NCI-H460 (cell line): Measurements from ENCODE around the gene MICALL1. TPM values are rescaled to one million over a fixed set of nuclear protein-coding genes. Genes with fewer than 3 reads are reported as not detected.
"Not testable (repeated sequence)": the region's sequence is repeated elsewhere in the genome, so short reads cannot be mapped to it uniquely, and the experiment has no call there.

Experiments
- DNase-seq: peaks from one replicate; pipeline ENCODE4 v3.0.0-alpha.2; 2016; ENCODE audit warnings: low read depth; ENCODE audit errors: extremely low read depth
- total RNA-seq: library from RNA; depleted of rRNA; stranded (reverse); fragments of >200 nt; shearing (Covaris generic); gene quantifications from 2 replicates; pipeline ENCODE4 v1.2.3, GENCODE V29; 2014

Gene MICALL1
- total RNA-seq, 1 experiment from 2014 or later, result 7.5 TPM

GRCh38 chr22:37926771-37927636 lies 20.9 kb downstream of the MICALL1 start:
- DNase-seq, result no peak

- no peak for DNase-seq
Measured at GRCh38 chr22:37927637-37927936, 21.5 kb downstream of the MICALL1 start.

DNA sequence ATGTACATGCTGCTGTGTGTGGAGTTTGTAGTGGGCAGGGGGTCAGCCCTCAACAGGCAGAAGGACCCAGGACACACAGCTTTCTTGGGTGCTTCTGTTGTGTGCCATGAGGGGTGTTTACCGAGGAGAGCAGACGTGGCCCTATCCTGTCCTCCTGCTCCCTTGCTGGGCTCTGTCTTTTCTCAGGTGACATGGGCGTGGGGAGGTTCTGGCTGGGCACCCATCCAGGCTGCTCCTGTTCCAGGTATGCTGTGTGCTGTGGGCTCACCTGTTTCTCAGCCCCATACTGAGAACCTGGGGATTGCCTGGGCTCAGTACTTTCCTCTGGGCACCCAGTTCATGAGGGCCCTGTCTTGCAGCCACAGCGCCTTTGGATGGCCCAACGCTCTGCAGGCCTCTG lies 23.3 kb downstream of the MICALL1 start:
- no peak for DNase-seq

GRCh38 chr22:37930270-37930951 lies 24.3 kb downstream of the MICALL1 start:
- no peak for DNase-seq

- DNase-seq, result no peak
Measured at GRCh38 chr22:37930952-37931440, 24.9 kb downstream of the MICALL1 start.

DNA sequence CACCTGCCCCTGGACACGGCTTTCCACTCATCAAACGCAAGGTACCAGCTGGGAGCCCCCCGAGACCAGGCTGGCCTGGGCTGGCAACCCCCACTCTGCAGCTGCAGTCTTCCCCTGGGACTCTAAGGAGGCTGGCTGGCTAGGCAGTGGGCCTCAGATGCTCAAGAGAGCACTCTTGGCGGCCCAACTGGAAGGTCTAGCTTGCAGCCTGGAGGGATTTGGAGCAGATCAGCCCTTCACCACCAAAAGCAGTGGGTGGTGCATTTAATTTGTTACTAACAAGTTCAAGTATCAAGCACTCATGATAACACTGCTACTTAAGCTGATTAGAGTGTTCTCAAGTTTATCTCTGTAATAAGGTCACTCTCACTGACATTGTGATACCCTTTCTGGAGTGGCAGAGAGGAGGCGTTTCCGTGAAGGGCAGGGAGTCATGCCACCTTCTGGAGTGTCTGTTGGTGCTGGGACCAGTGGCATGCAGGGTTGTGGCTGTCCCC lies 25.8 kb downstream of the MICALL1 start:
- no peak for DNase-seq

GRCh38 chr22:37932401-37932800 lies 26.3 kb downstream of the MICALL1 start:
- no peak for DNase-seq

- DNase-seq, result no peak
Measured at GRCh38 chr22:37932821-37933578, 26.9 kb downstream of the MICALL1 start.

DNA sequence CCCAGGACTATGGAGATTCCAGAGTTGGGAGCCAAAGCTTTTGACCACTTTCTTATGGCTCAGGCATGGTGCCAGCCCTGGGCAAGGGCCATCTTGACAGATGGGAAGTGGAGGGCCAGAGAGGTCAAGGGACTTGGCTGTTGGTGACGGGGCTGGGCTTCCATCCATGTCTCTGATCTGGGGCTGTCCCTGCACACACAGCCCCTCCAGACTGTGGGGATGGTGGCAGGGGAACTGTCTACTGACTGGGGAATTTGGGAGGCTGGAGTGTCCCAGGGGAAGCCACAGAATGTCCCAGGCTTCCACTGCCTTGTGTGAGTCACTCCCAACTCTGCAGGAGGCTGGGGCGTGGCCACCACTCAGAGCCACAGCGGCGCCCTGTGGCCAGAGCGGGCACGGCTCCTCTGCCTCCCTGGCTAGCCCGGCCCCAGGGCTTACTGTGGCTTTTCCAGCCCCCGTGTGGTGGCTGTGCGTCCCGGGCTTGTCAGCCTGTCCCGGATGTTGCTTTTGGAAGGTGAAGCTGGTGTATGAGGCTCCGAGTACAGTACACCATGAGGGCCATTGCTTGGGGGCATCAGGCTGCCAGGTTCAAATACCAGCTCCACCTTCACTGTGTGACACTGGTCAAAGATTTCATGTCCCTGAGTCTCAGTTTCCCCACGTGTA lies 27.7 kb downstream of the MICALL1 start:
- DNase-seq, result peak; percentile 62

GRCh38 chr22:37940698-37941376 lies 34.7 kb downstream of the MICALL1 start:
- DNase-seq, result no peak

DNA sequence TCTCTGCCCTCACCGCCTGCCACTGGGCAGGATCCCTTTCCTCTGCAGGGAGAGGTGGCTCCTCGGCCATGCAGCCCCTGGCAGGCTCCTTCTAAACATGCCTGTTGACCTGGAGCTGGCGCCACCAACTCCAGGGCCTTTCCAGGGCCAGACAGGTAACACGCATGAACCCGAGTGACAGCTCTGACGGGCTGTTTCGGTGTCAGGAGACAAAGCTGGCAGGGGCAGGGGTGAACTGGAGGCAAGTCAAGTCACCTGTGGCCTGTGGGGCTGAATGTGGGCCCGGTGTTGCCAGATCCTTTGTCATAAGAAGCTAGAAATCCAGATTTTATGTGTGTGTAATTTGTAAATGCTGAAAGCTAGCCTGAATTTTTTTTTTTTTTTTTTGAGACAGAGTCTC lies 36.0 kb downstream of the MICALL1 start:
- DNase-seq, result no peak

GRCh38 chr22:37943136-37943824 lies 37.2 kb downstream of the MICALL1 start:
- no peak for DNase-seq

- no peak for DNase-seq
Measured at GRCh38 chr22:37943825-37944198, 37.7 kb downstream of the MICALL1 start.

DNA sequence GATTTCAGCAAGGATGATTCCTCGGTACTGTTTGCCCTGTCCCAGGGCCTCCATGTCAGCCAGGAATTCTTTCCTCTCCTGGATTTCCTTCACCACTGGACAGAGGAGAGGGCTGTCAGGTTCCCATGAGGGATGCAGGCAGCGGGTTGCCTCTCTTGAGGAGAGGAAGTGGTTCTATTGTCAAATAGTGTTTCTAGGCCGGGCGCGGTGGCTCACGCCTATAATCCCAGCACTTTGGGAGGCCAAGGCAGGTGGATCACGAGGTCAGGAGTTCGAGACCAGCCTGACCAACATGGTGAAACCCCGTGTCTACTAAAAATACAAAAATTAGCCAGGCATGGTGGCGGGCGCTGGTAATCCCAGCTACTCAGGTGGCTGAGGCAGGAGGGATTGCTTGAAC lies 38.3 kb downstream of the MICALL1 start:
- DNase-seq, result not testable (repeated sequence)

DNA sequence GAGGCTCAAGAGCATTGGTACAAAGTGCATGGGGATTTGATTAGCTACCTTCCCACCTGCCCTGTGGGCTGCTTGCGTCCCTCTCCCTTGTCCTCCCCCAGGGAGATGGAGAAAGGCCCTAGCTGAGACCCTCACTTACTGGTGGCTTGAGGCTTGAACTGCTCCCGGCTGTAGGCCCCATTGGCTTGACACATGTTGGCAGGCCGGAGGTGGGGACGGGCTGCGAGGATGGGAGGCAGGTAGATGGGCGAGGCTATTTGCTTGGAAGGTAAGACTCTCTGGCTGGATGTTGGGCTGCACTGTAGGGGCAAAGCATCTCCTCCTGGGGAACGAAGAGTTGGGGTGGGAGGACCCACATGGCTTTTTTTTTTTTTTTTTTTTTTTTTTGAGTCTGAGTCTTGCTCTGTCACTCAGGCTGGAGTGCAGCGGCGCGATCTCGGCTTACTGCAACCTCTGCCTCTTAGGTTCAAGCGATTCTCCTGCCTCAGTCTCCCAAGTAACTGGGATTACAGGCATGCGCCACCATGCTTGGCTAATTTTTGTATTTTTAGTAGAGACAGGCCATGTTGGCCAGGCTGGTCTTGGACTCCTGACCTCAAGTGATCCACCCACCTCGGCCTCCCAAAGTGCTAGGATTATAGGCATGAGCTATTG lies 41.2 kb downstream of the MICALL1 start:
- DNase-seq, result not testable (repeated sequence)

- no peak for DNase-seq
Measured at GRCh38 chr22:37951305-37951704, 45.2 kb downstream of the MICALL1 start.

DNA sequence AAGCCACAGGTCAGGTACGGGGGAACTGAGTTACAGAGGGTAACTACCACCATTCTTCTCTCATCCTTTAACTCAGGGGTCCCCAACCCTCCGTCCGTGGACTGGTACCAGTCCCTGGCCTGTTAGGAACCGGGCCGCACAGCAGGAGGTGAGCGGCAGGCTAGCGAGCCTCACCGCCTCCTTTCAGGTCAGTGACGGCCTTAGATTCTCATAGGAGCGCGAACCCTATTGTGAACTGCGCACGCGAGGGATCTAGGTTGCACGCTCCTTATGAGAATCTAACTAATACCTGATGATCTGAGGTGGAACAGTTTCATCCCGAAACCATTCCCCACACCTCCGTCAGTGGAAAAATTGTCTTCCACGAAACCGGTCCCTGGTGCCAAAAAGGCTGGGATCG lies 46.5 kb downstream of the MICALL1 start:
- not testable (repeated sequence) for DNase-seq

DNA sequence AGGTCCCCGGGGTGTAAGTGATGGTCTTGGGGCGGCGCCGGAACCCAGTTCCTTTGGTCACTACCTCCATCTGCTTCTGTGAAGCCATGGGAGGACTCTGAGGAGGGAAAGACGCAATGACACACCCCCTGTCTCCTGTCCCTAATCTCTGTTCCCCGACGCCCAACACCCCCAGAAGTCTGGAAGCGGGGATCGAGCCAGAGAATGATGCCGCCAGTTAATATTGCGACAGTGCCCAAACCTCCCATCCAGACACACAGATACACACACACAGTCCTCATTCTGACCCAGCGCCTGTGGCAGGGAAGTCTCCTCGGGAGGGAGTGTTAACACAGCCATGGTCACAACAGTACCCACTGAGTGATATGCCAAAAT lies 47.0 kb downstream of the MICALL1 start:
- no peak for DNase-seq
